ENCODE measurements around the gene PLB1. TPM values are rescaled to one million over a fixed set of nuclear protein-coding genes. Genes with fewer than 3 reads are reported as not detected.
A peak's percentile ranks its signal among the peaks of the same experiment; 100 is the strongest.

The PLB1 gene
- polyA plus RNA-seq, 3 donors, result 20.2 to 35.8 (median 23.9) TPM

GRCh38 chr2:28630341-28630740 is 134.5 kb downstream of the PLB1 start:
- Histone ChIP-seq H3K4me1 (ENCODE audit: control insufficient read depth in 1 of 2, insufficient read depth in 2 of 2, low read length in 2 of 2) (peaks cover 4 to 5% of the 10 kb centered on the region in 2 donors), H3K9ac (ENCODE audit: insufficient read depth, low read length, poor library complexity, severe bottlenecking) (no peak overlapping the region), H3K27ac (ENCODE audit: low read depth in 1 of 2, low read length in 2 of 2) (no peak overlapping the region), H3K4me3 (replicated peaks in 1 of 3; ENCODE audit: low read depth in 2 of 3, low read length in 3 of 3) (no peak overlapping the region), H3K36me3 (replicated peaks in 1 of 2; ENCODE audit: control insufficient read depth in 1 of 2, insufficient read depth in 2 of 2, low read length in 2 of 2) (peaks cover 78 to 94% of the 10 kb centered on the region in 2 donors), H3K9me3 (replicated peaks in 1 of 2; ENCODE audit: control insufficient read depth in 1 of 2, insufficient read depth in 1 of 2, low read length in 2 of 2) (no peaks in the 10 kb centered on the region), H3K4me2 (replicated peaks; ENCODE audit: extremely low read depth, low read length, poor library complexity, severe bottlenecking) (no peak overlapping the region), H3K79me2 (ENCODE audit: insufficient read depth, low read length) (no peaks in the 10 kb centered on the region), H4K20me1 (ENCODE audit: insufficient read depth, low read length) (no peaks in the 10 kb centered on the region), H3K27me3 (ENCODE audit: control insufficient read depth in 2 of 2, insufficient read depth in 2 of 2, low read length in 2 of 2) (no peaks in the 10 kb centered on the region), H2AFZ (ENCODE audit: insufficient read depth, low read depth, low read length, poor library complexity, severe bottlenecking) (no peak overlapping the region)
- H3K9me3 Mint-ChIP-seq, result no peaks in the 10 kb centered on the region
- WGBS (ENCODE audit: insufficient coverage), result 94% methylated on average over 1 of the region's 3 CpGs
- H3K36me3 Mint-ChIP-seq, result peaks cover 71 to 91% of the 10 kb centered on the region in 2 donors
- intact Hi-C loops (cut with micrococcal nuclease), result no loop called here
- peaks cover 0 to 3% (median 3%) of the 10 kb centered on the region in 3 donors for H3K27me3 Mint-ChIP-seq (ENCODE audit: low read depth in 3 of 3)
- no peak overlapping the region for H3K4me3 Mint-ChIP-seq
- no peak for TF ChIP-seq CTCF (IDR thresholded peaks at IDR 0.05)
- DNase-seq, result no peak
- H3K4me1 Mint-ChIP-seq, result peaks cover 5% of the 10 kb centered on the region
- peak overlapping the region in 4 of 7 donors; percentile 28 to 77 (median 54) for H3K27ac Mint-ChIP-seq

- H3K9ac ChIP-seq (ENCODE audit: insufficient read depth, low read length, poor library complexity, severe bottlenecking), result no peak overlapping the region
- no peak for DNase-seq
- H3K27ac ChIP-seq (ENCODE audit: low read depth in 1 of 2, low read length in 2 of 2), result peak overlapping the region in 1 of 2 donors; percentile 22
- peaks cover 79 to 100% of the 10 kb centered on the region in 2 donors for H3K36me3 ChIP-seq (replicated peaks in 1 of 2; ENCODE audit: control insufficient read depth in 1 of 2, insufficient read depth in 2 of 2, low read length in 2 of 2)
- no peak overlapping the region for H2AFZ ChIP-seq (ENCODE audit: insufficient read depth, low read depth, low read length, poor library complexity, severe bottlenecking)
- Mint-ChIP-seq H3K4me3 (no peak overlapping the region), H3K27me3 (ENCODE audit: low read depth in 3 of 3) (peaks cover 0 to 3% (median 3%) of the 10 kb centered on the region in 3 donors), H3K9me3 (no peaks in the 10 kb centered on the region), H3K4me1 (no peaks in the 10 kb centered on the region), H3K36me3 (peaks cover 74 to 88% of the 10 kb centered on the region in 2 donors), H3K27ac (peak overlapping the region in 6 of 7 donors; percentile 0 to 83 (median 23))
- no peaks in the 10 kb centered on the region for H3K9me3 ChIP-seq (replicated peaks in 1 of 2; ENCODE audit: control insufficient read depth in 1 of 2, insufficient read depth in 1 of 2, low read length in 2 of 2)
- intact Hi-C loops (cut with micrococcal nuclease), result no loop called here
- no peaks in the 10 kb centered on the region for H3K27me3 ChIP-seq (ENCODE audit: control insufficient read depth in 2 of 2, insufficient read depth in 2 of 2, low read length in 2 of 2)
- 100% methylated on average over 1 of the region's 11 CpGs for WGBS (ENCODE audit: insufficient coverage)
- no peak overlapping the region for H3K4me3 ChIP-seq (replicated peaks in 1 of 3; ENCODE audit: low read depth in 2 of 3, low read length in 3 of 3)
- no peak overlapping the region for H3K4me2 ChIP-seq (replicated peaks; ENCODE audit: extremely low read depth, low read length, poor library complexity, severe bottlenecking)
- no peaks in the 10 kb centered on the region for H3K79me2 ChIP-seq (ENCODE audit: insufficient read depth, low read length)
- H3K4me1 ChIP-seq (ENCODE audit: control insufficient read depth in 1 of 2, insufficient read depth in 2 of 2, low read length in 2 of 2), result no peaks in the 10 kb centered on the region
- no peak for TF ChIP-seq CTCF (IDR thresholded peaks at IDR 0.05)
- no peaks in the 10 kb centered on the region for H4K20me1 ChIP-seq (ENCODE audit: insufficient read depth, low read length)
Observed at GRCh38 chr2:28631514-28632206, 135.8 kb downstream of the PLB1 start.
